ENCODE data around the gene TRPM2.
"Not testable (repeated sequence)": the region's sequence is repeated elsewhere in the genome, so short reads cannot be mapped to it uniquely, and the experiment has no call there.

Gene TRPM2

GRCh38 chr21:44413566-44414290 is 60.3 kb downstream of the TRPM2 start:
- H3K9me3 ChIP-seq (ENCODE audit: severe bottlenecking): peaks cover 9% of the 10 kb centered on the region
- no peaks in the 10 kb centered on the region for H3K36me3 ChIP-seq
- no peak for DNase-seq
- no peak overlapping the region for H3K4me3 ChIP-seq (ENCODE audit: low read depth, low read length)
- no peak for TF ChIP-seq CTCF (IDR thresholded peaks at IDR 0.05; ENCODE audit: low read depth, low read length)
- no peak overlapping the region for H3K27ac ChIP-seq
- peaks cover 9% of the 10 kb centered on the region for H3K27me3 ChIP-seq (ENCODE audit: insufficient read depth, low read depth, severe bottlenecking)

GRCh38 chr21:44414291-44415072 is 61.1 kb downstream of the TRPM2 start:
- Histone ChIP-seq H3K27ac (no peak overlapping the region), H3K27me3 (ENCODE audit: insufficient read depth, low read depth, severe bottlenecking) (peaks cover 9% of the 10 kb centered on the region), H3K4me3 (ENCODE audit: low read depth, low read length) (no peak overlapping the region), H3K36me3 (no peaks in the 10 kb centered on the region), H3K9me3 (ENCODE audit: severe bottlenecking) (peaks cover 6% of the 10 kb centered on the region)
- DNase-seq: peak; percentile 2
- TF ChIP-seq CTCF (IDR thresholded peaks at IDR 0.05; ENCODE audit: low read depth, low read length): no peak

GRCh38 chr21:44415073-44416025 is 61.9 kb downstream of the TRPM2 start:
- Histone ChIP-seq H3K4me3 (ENCODE audit: low read depth, low read length) (no peak overlapping the region), H3K36me3 (no peaks in the 10 kb centered on the region), H3K9me3 (ENCODE audit: severe bottlenecking) (peaks cover 13% of the 10 kb centered on the region), H3K27me3 (ENCODE audit: insufficient read depth, low read depth, severe bottlenecking) (peaks cover 9% of the 10 kb centered on the region), H3K27ac (no peak overlapping the region)
- TF ChIP-seq CTCF (IDR thresholded peaks at IDR 0.05; ENCODE audit: low read depth, low read length): no peak
- DNase-seq: peak; percentile 4

GRCh38 chr21:44416193-44416592 is 62.8 kb downstream of the TRPM2 start:
- DNase-seq: peak; percentile 4
- no peak for TF ChIP-seq CTCF (IDR thresholded peaks at IDR 0.05; ENCODE audit: low read depth, low read length)
- no peak overlapping the region for H3K27ac ChIP-seq
- H3K9me3 ChIP-seq (ENCODE audit: severe bottlenecking): peaks cover 13% of the 10 kb centered on the region
- H3K36me3 ChIP-seq: no peaks in the 10 kb centered on the region
- peaks cover 9% of the 10 kb centered on the region for H3K27me3 ChIP-seq (ENCODE audit: insufficient read depth, low read depth, severe bottlenecking)
- H3K4me3 ChIP-seq (ENCODE audit: low read depth, low read length): no peak overlapping the region

GRCh38 chr21:44417621-44418107 is 64.2 kb downstream of the TRPM2 start:
- peak; percentile 5 for DNase-seq
- H3K27me3 ChIP-seq (ENCODE audit: insufficient read depth, low read depth, severe bottlenecking); H3K36me3 ChIP-seq; H3K9me3 ChIP-seq (ENCODE audit: severe bottlenecking); H3K27ac ChIP-seq; H3K4me3 ChIP-seq (ENCODE audit: low read depth, low read length): not testable (repeated sequence)
